C4-2B (cell line): ENCODE measurements around the gene ABCC8.

Experiments used
- H3K27ac ChIP-seq: fragments of 450-650 bp; 2 replicates; pipeline ENCODE4 v1.5.1; 2017
- ZFX ChIP-seq: fragments of 450-650 bp; IDR thresholded peaks from 2 replicates; pipeline ENCODE4 v1.6.1; 2017
- TF ChIP-seq, protein P1 (sequence below): fragments of 450-650 bp; conservative IDR thresholded peaks from 2 replicates; pipeline ENCODE4 v1.5.1; 2017; ENCODE audit warnings: mild to moderate bottlenecking

ABCC8 gene

DNA sequence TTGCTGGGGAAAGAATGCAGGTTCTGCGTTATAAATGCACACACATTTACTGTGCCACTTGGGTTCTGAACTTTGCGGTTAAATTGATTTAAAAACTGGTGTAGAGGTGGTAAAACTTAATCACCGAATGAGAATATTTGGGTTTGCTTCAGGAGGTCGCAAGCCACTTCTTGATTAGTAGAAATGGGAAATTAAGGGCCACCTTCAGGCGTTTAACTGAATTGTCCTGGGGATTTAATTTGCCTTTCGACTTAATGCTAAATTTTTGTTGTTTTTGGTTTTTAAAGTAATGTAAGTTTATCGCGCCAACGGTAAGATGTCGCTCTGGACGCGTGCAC lies 125.5 kb downstream of the ABCC8 start:
- TF ChIP-seq, protein P1, sequence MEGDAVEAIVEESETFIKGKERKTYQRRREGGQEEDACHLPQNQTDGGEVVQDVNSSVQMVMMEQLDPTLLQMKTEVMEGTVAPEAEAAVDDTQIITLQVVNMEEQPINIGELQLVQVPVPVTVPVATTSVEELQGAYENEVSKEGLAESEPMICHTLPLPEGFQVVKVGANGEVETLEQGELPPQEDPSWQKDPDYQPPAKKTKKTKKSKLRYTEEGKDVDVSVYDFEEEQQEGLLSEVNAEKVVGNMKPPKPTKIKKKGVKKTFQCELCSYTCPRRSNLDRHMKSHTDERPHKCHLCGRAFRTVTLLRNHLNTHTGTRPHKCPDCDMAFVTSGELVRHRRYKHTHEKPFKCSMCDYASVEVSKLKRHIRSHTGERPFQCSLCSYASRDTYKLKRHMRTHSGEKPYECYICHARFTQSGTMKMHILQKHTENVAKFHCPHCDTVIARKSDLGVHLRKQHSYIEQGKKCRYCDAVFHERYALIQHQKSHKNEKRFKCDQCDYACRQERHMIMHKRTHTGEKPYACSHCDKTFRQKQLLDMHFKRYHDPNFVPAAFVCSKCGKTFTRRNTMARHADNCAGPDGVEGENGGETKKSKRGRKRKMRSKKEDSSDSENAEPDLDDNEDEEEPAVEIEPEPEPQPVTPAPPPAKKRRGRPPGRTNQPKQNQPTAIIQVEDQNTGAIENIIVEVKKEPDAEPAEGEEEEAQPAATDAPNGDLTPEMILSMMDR, result no peak; the same call in 1 of the 2 replicates
- no peak overlapping the region; the same call in 1 of the 2 replicates for H3K27ac ChIP-seq

DNA sequence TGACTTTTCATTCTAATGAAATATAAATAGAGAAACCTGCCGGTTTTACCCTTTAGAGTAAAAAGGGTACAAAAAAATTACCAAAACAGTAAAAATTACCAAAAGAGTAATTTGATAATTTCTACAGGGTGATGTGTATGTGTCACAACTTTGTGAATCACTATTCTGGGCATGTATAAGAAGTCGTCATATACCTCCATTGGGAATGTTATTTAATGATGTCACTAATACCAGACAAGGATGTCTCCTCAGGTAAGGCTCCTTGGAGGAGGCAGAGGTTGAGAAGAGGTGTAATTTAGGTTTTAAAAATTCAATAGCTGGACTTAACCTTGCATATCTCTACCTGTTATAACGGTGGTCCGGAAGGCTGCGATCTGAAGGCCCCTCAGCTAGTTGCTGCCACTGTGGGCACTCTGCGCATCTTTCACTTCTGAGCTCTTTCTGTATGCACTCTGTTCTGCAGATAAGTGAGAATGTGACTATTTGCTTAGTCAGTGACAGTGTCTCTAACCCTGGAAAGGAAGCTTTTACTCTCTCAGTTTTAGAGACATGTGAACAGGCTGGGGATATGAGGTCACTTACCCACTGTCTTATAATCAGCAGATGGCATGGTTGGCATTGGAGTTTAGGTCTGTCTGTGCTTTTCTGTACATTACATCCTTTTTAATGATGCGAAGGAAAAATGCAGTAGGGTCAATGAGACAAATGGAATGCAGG lies 126.0 kb downstream of the ABCC8 start:
- H3K27ac ChIP-seq, result no peak overlapping the region
- TF ChIP-seq, protein P1, result no peak
- TF ChIP-seq ZFX, result no peak

DNA sequence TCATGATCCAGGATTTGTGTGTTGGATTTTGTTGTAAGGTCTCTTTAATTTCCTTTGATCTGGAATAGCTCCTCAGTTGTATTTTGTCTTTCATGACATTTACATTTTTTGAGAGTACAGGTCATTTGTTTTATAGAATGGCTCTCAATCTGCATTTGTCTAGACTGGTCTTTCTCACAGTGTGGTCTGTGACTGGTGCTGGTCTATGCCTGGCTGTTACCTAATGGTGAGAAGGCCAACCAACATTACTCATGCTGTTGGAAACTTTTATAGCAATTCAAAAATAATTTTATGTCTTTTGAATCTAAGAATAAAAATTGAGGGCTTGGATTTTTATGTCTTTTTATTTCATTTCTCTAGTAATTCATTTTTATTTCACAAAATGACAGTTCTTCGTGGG lies 129.0 kb downstream of the ABCC8 start:
- no peak overlapping the region for H3K27ac ChIP-seq
- TF ChIP-seq, protein P1, result no peak
- TF ChIP-seq ZFX, result no peak

DNA sequence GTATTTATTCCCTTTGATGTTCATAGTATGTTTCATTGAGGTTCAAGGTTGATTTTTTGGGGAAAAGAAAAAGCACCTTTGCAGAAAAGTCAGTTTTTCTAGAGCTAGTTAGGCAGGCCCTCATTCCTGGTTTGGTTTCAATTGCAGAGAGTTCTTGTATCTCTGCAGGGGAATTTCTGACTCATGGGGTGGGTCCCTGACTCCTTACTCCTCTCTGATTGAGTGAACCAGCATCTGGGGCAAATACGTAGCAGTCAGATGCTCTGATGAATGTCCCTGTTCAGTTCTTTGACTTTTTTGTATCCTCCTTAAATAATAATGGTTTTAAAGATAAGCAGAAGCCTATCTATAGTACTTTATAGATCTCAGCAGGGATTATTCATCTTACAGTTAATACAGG lies 132.7 kb downstream of the ABCC8 start:
- no peak overlapping the region for H3K27ac ChIP-seq
- no peak for TF ChIP-seq ZFX
- TF ChIP-seq, protein P1, result no peak

DNA sequence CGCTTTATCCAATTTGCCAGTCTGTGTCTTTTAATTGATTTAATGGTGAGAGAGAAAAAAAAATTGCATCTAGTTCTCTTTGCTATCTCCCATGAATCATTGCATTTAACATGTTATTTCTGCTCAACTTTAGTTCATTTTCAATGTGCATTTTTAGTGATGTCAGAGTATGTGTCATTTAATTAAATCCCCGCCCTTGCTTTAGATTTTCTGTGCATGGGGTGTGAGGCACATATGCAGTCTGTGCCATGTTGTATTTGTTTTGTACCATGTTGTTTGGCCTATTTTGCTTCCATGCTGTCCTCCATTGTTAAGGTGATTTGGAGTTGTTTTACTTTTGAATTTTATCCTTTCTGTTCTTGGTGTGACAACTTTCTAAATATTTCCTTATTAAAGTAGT lies 133.4 kb downstream of the ABCC8 start:
- H3K27ac ChIP-seq, result no peak overlapping the region
- no peak for TF ChIP-seq ZFX
- TF ChIP-seq, protein P1, result no peak
